HUES48 (cell line): ENCODE measurements around the gene MAN1C1.

Source experiments
- H3K27ac ChIP-seq: one replicate; pipeline ENCODE4 v1.7.0; 2013; ENCODE audit warnings: low read depth, low read length, inconsistent platforms
- H3K27me3 ChIP-seq: 2 replicates; pipeline ENCODE4 v1.6.1; 2013; ENCODE audit warnings: mild to moderate bottlenecking, low read length; ENCODE audit not compliant: control insufficient read depth, insufficient read depth
- H3K36me3 ChIP-seq: 2 replicates; pipeline ENCODE4 v1.6.1; 2013; ENCODE audit warnings: low read length; ENCODE audit not compliant: control insufficient read depth, insufficient read depth
- H3K4me1 ChIP-seq: 2 replicates; pipeline ENCODE4 v1.6.1; 2013; ENCODE audit warnings: mild to moderate bottlenecking, low read length; ENCODE audit not compliant: control insufficient read depth, insufficient read depth
- H3K4me3 ChIP-seq: 2 replicates; pipeline ENCODE4 v1.5.1; 2013; ENCODE audit warnings: mild to moderate bottlenecking, low read depth, low read length
- H3K9ac ChIP-seq: 2 replicates; pipeline ENCODE4 v1.6.1; 2013; ENCODE audit warnings: mild to moderate bottlenecking, low read depth, low read length, moderate library complexity
- H3K9me3 ChIP-seq: 2 replicates; pipeline ENCODE4 v1.6.1; 2013; ENCODE audit warnings: low read length; ENCODE audit not compliant: control insufficient read depth, insufficient read depth

The MAN1C1 gene

GRCh38 chr1:25615563-25616094 lies 962 bp upstream of the MAN1C1 start:
- H3K27ac ChIP-seq, result no peak overlapping the region
- H3K27me3 ChIP-seq, result peaks cover 16% of the 10 kb centered on the region
- H3K9ac ChIP-seq, result no peak overlapping the region
- H3K4me3 ChIP-seq, result peak overlapping the region; percentile 78
- peaks cover 22% of the 10 kb centered on the region for H3K4me1 ChIP-seq
- no peaks in the 10 kb centered on the region for H3K36me3 ChIP-seq
- H3K9me3 ChIP-seq, result no peaks in the 10 kb centered on the region

- Histone ChIP-seq H3K27ac (no peak overlapping the region), H3K36me3 (no peaks in the 10 kb centered on the region), H3K4me3 (peak overlapping the region; percentile 73), H3K4me1 (peaks cover 22% of the 10 kb centered on the region), H3K9ac (0 out of 2 replicates have a peak overlapping the region, but pooled peaks have one; percentile 25), H3K27me3 (peaks cover 16% of the 10 kb centered on the region), H3K9me3 (no peaks in the 10 kb centered on the region)
These were observed 515 bp downstream of the MAN1C1 start for GRCh38 chr1:25616987-25617624.

GRCh38 chr1:25617625-25618432 lies 1.2 kb downstream of the MAN1C1 start:
- peaks cover 22% of the 10 kb centered on the region for H3K4me1 ChIP-seq
- H3K9ac ChIP-seq, result 0 out of 2 replicates have a peak overlapping the region, but pooled peaks have one; percentile 25
- H3K36me3 ChIP-seq, result no peaks in the 10 kb centered on the region
- peaks cover 16% of the 10 kb centered on the region for H3K27me3 ChIP-seq
- H3K27ac ChIP-seq, result no peak overlapping the region
- no peaks in the 10 kb centered on the region for H3K9me3 ChIP-seq
- H3K4me3 ChIP-seq, result peak overlapping the region; percentile 73

- peak overlapping the region; percentile 73 for H3K4me3 ChIP-seq
- H3K27ac ChIP-seq, result no peak overlapping the region
- no peak overlapping the region for H3K9ac ChIP-seq
- H3K4me1 ChIP-seq, result peaks cover 22% of the 10 kb centered on the region
- H3K9me3 ChIP-seq, result no peaks in the 10 kb centered on the region
- peaks cover 16% of the 10 kb centered on the region for H3K27me3 ChIP-seq
- H3K36me3 ChIP-seq, result no peaks in the 10 kb centered on the region
These were observed 1.8 kb downstream of the MAN1C1 start for GRCh38 chr1:25618433-25618808.

- Histone ChIP-seq H3K9ac (no peak overlapping the region), H3K9me3 (no peaks in the 10 kb centered on the region), H3K27me3 (peaks cover 16% of the 10 kb centered on the region), H3K4me1 (peaks cover 22% of the 10 kb centered on the region), H3K36me3 (no peaks in the 10 kb centered on the region), H3K27ac (no peak overlapping the region), H3K4me3 (0 out of 2 replicates have a peak overlapping the region, but pooled peaks have one; percentile 73)
These were observed 2.7 kb downstream of the MAN1C1 start for GRCh38 chr1:25619101-25619890.

- H3K27me3 ChIP-seq, result peaks cover 16% of the 10 kb centered on the region
- no peak overlapping the region for H3K27ac ChIP-seq
- peaks cover 22% of the 10 kb centered on the region for H3K4me1 ChIP-seq
- no peak overlapping the region for H3K9ac ChIP-seq
- H3K36me3 ChIP-seq, result no peaks in the 10 kb centered on the region
- no peaks in the 10 kb centered on the region for H3K9me3 ChIP-seq
- no peak overlapping the region for H3K4me3 ChIP-seq
These were observed 3.6 kb downstream of the MAN1C1 start for GRCh38 chr1:25620211-25620610.

GRCh38 chr1:25620701-25621350 lies 4.2 kb downstream of the MAN1C1 start:
- H3K36me3 ChIP-seq, result no peaks in the 10 kb centered on the region
- peaks cover 16% of the 10 kb centered on the region for H3K27me3 ChIP-seq
- H3K9ac ChIP-seq, result no peak overlapping the region
- H3K27ac ChIP-seq, result no peak overlapping the region
- no peak overlapping the region for H3K4me3 ChIP-seq
- H3K9me3 ChIP-seq, result no peaks in the 10 kb centered on the region
- H3K4me1 ChIP-seq, result peaks cover 18% of the 10 kb centered on the region

GRCh38 chr1:25621876-25622275 lies 5.3 kb downstream of the MAN1C1 start:
- Histone ChIP-seq H3K4me3 (no peak overlapping the region), H3K4me1 (peaks cover 17% of the 10 kb centered on the region), H3K9me3 (no peaks in the 10 kb centered on the region), H3K27ac (no peak overlapping the region), H3K27me3 (peaks cover 16% of the 10 kb centered on the region), H3K36me3 (no peaks in the 10 kb centered on the region), H3K9ac (no peak overlapping the region)

GRCh38 chr1:25622531-25622930 lies 5.9 kb downstream of the MAN1C1 start:
- peaks cover 14% of the 10 kb centered on the region for H3K27me3 ChIP-seq
- H3K36me3 ChIP-seq, result no peaks in the 10 kb centered on the region
- no peak overlapping the region for H3K27ac ChIP-seq
- H3K9ac ChIP-seq, result no peak overlapping the region
- no peak overlapping the region for H3K4me3 ChIP-seq
- H3K9me3 ChIP-seq, result no peaks in the 10 kb centered on the region
- peaks cover 17% of the 10 kb centered on the region for H3K4me1 ChIP-seq

GRCh38 chr1:25623007-25623406 lies 6.4 kb downstream of the MAN1C1 start:
- H3K4me3 ChIP-seq, result no peak overlapping the region
- H3K27me3 ChIP-seq, result peaks cover 10% of the 10 kb centered on the region
- peaks cover 17% of the 10 kb centered on the region for H3K4me1 ChIP-seq
- H3K9ac ChIP-seq, result no peak overlapping the region
- no peaks in the 10 kb centered on the region for H3K36me3 ChIP-seq
- H3K27ac ChIP-seq, result no peak overlapping the region
- no peaks in the 10 kb centered on the region for H3K9me3 ChIP-seq
